HTR-8/SVneo (cell line): ENCODE results near the gene SLC5A7.

ENCODE experiments used
- DNase-seq: peaks from one replicate; pipeline ENCODE4 v3.0.0; 2011; ENCODE audit warnings: low spot score, mixed read lengths; ENCODE audit not compliant: insufficient read length
- FAIRE-seq: peaks from 2 replicates; lab custom pipeline; 2011; peaks lifted over from hg19 to GRCh38; lab: Jason Lieb, UNC

Gene SLC5A7

GRCh38 chr2:107986278-107987217, at the start of gene SLC5A7:
SLC5A7 (plus strand) TSS chr2:107986524; CDS start chr2:107988156, 1,632 bp downstream.
- no peak for DNase-seq
- FAIRE-seq = no peak

DNA sequence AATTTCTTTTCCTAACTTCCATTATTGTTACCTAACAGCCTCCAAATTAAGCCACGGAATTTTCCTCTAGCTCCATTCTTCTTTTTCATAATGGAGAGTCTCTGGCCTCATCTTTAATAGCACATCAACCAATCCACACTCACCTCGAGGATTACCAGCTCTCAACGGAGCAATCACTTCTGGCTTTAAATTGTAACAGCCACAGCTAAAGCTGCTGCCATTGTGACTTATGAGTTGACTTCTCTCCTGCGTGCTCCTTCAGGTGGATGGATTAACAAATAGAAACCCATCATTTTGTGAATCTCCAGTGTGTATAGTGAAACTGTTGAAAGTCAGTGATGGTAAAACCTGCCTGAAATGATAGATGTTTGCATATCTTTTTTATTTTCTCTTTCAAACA, 24.9 kb upstream of the SLC5A7 start:
- FAIRE-seq = no peak
- DNase-seq = no peak

DNA sequence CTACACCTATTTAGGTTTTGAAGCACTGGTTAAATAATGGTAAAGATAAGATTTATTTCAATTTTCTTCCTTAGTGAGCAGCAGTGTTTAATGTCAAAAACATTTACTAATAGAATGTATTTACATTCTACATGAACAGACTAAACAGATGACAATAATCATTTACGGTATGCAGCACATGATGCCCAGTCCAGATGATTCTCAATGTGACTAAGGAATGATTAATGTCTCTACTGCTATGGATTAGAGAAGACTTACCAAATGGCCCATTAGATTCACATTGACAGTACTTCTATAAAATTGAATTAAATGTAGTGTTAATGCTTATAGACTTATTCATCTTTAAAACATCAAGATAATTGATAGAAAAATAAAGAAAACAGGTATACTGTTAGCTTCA, 22.1 kb upstream of the SLC5A7 start:
- FAIRE-seq = no peak
- DNase-seq = no peak

GRCh38 chr2:107984707-107985106, 1.6 kb upstream of the SLC5A7 start:
- no peak for FAIRE-seq
- no peak for DNase-seq

DNA sequence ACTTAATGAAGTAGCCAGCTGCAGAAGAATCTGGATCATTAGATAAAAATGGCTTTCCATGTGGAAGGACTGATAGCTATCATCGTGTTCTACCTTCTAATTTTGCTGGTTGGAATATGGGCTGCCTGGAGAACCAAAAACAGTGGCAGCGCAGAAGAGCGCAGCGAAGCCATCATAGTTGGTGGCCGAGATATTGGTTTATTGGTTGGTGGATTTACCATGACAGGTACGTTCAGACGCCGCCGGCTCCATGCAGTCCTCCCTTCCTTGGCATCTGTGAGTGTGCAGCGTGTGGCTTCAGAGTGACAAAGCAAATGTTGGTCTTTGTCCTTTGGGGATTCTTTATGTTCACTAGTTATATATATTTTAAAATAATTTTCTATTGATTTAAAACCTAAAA, 1.8 kb downstream of the SLC5A7 start:
- FAIRE-seq (no peak), DNase-seq (no peak)

DNA sequence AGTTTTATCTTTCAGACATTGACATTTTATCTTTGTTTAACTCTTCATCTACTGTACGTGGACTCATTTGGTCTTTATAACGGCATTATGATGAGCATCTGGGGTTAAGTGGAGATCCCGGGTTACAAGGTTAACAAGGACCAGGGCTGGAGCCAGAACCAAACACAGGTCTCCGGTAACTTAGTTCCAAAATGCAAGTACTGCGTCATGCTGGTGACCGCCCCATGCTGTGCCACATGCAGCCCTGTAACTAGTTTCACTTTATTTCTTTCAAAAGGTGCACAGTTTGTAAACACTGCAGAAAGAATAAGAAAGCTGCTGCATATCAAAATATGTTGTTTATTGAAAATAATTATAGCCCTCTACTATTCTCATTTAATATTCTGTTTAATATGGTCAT, 3.1 kb downstream of the SLC5A7 start:
- DNase-seq (no peak), FAIRE-seq (no peak)

DNA sequence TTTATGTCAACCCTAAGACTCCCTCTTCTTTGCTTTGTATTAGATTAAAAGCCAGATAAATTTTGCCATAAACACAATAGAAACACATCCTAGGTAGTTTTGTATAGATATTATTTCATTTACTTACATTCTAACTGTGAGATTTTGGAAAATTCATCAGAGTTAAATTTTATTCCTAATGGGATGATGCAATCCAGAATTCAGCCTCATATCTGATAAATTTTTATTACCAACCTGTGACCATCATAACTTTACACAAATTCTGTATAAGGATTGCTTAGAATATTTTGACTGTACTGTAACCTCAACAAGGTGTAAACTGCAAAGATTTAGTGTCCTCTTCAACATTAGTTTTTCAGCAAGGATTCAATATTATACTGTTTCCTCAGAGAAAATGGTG, 4.4 kb downstream of the SLC5A7 start:
- no peak for DNase-seq
- FAIRE-seq = no peak

GRCh38 chr2:107992069-107992468, 5.7 kb downstream of the SLC5A7 start:
- DNase-seq (no peak), FAIRE-seq (no peak)

DNA sequence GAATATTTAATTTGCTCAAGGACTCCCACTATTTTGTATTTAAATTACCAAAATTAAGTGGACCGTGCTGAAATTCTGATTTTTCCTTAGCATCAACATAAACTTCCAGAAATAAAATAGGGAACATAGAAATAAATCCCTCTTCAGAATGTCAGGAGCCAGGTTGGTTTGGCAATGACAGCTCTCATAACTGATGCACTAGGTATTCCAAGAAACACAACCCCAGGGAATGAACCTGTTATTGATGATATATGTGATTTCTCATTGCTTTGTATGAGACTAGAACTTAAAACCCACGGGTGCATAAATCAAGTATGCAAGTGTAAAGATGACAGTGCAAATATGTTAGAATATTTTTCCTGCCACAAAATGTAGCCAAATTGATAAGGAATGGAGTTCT, 12.8 kb downstream of the SLC5A7 start:
- FAIRE-seq (no peak), DNase-seq (no peak)

DNA sequence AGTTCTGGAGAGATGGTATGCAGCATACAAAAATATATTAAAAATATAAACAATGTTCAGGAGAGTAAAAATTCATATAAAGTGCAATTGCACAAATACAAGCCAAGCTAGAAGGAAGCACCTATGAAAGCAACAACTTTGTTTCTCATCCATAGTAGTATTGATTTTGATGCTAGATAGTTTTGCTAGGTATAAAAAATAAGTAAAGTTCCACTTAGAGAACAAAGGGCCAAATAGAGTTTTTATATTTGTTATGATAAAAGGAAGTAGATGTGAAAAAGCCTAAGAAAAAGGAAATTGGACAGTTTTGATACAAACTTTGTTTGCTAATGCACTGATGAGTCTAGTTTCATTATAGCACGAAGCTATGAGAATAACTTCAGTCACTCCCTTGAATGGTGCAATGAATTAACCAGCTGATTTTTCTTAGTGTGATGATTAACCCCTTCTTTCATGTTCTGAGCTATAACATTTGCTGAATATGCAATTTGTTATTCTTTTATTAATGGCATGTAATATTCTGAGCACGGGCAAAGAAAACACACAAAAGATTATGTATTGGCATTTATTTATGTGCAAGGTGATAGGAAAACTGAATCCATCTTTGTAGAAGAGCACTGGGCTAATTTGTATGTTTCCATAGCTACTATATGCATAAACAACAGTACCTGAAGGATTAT, 24.7 kb downstream of the SLC5A7 start:
- DNase-seq (no peak), FAIRE-seq (no peak)

DNA sequence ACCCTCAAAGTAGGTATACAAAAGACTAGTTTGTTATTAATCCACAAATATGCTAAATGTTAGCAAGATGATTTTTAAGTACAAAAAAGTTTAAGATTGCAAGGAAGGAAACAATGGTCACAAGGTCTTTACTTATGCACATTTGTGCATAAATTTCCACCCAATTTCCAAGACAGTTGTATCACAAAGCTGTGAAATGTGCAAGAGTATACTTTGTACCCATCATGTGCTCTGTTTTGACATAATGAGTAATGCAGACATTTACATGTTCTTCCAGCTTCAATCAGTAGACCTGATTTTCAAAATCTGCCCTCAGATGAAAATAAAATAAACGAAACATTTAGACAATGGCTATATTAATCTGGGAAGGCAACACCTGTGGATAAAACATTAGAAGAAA, 27.0 kb downstream of the SLC5A7 start:
- FAIRE-seq (no peak), DNase-seq (no peak)

- no peak for FAIRE-seq
- no peak for DNase-seq
Observed at GRCh38 chr2:108022628-108023027, 36.3 kb downstream of the SLC5A7 start.

GRCh38 chr2:108023776-108024175, 37.5 kb downstream of the SLC5A7 start:
- DNase-seq (no peak), FAIRE-seq (no peak)

DNA sequence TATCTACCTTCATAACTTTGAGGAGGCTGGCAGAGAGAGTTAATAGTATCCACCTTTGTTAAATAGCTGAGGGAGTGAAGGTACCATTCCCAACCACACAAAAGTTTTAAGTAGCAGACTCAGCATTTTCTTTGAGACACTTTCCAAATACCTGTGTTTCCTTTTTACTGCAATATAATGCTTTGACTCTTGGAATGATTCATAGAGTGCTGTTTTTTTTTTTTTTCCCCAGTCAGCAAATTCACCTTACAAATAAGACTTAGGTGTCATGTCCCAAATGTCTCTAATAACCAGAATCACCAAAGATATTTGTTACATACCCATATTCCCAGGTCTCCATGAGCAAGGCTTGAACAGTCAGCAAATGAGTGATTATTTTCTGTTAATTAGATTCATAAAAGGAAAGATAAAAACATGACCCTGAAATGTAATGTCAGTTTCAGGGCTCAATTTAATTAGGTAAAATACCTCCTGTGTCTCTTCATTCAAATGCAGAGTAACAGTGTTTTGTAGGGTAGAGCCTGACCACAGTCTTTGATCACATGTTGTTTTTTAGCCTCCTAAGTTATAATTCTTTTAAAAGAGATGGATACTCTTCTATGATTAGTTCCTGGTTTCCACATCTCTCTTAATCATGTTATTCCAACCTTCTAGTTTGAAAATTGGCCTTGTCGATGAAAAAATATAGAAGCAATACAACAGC, 39.9 kb downstream of the SLC5A7 start:
- no peak for DNase-seq
- no peak for FAIRE-seq

GRCh38 chr2:108029496-108029895, 43.2 kb downstream of the SLC5A7 start:
- FAIRE-seq = no peak
- DNase-seq = no peak

- FAIRE-seq (no peak), DNase-seq (no peak)
Observed at GRCh38 chr2:108029912-108030311, 43.6 kb downstream of the SLC5A7 start.

DNA sequence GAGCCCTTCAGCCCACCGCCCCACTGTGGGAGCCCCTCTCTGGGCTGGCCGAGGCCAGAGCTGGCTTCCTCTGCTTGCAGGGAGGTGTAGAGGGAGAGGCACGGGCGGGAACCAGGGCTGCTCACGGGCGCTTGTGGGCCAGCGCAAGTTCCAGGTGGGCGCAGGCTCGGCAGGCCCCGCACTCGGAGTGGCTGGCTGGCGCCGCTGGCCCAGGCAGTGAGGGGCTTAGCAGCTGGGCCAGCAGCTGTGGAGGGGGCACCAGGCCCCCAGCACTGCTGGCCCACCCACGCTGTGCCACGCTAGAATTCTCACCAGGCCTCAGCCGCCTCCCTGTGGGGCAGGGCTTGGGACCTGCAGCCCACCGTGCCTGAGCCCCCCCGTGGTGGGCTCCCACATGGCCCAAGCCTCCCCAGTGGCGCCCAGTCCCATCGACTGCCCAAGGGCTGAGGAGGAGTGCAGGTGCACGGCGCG, 45.2 kb downstream of the SLC5A7 start:
- FAIRE-seq (no peak), DNase-seq (no peak)

- no peak for FAIRE-seq
Observed at GRCh38 chr2:108034843-108035242, 48.5 kb downstream of the SLC5A7 start.

GRCh38 chr2:108048752-108049151, 62.4 kb downstream of the SLC5A7 start:
- FAIRE-seq (no peak), DNase-seq (no peak)

More at GRCh38 chr2:108034843-108035242, 48.5 kb downstream of the SLC5A7 start:
- no peak for DNase-seq

DNA sequence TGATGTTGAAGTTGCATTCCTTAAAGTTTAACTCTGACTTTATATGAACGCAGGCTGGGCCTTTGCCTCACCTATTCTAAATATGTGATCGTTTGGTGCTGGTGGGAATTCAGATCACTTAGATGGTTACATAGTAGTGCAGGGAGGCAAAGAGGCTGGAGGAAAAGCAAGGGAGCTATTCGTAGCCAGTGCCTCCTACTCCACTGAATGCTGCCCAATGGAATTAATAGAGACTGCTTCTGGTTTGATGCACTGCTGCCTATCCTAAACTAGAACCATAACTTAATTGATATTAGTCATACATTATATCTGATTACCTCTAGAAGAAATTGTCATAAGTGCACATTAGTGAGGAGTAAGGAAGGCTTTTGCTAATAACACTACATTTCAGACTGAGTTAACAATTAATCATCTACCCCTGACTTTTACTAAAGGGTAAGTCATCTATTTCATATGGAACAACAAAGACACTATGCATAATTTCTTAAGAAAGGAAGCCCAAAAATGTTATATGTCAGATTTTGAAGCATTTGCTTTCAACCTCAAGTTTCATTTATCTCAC, 72.3 kb downstream of the SLC5A7 start:
- no peak for FAIRE-seq

More for the DNA sequence above, 72.3 kb downstream of the SLC5A7 start:
- DNase-seq = no peak
